Osteocyte (in vitro differentiated cells): ENCODE data around the gene QSOX1. TPM values are rescaled to one million over a fixed set of nuclear protein-coding genes. Genes with fewer than 3 reads are reported as not detected.

Source experiments
- DNase-seq: peaks from one replicate; pipeline ENCODE4 v3.0.0; 2021; ENCODE audit warnings: mixed read lengths; ENCODE audit not compliant: unreplicated experiment; ENCODE audit errors: extremely low spot score
- H3K27ac Mint-ChIP-seq: one replicate; pipeline ENCODE4 v1.8.0; 2021; ENCODE audit warnings: mild to moderate bottlenecking, mixed read lengths; ENCODE audit not compliant: unreplicated experiment
- H3K27me3 Mint-ChIP-seq: one replicate; pipeline ENCODE4 v1.8.0; 2021; ENCODE audit warnings: mixed read lengths; ENCODE audit not compliant: unreplicated experiment
- H3K36me3 Mint-ChIP-seq: one replicate; pipeline ENCODE4 v1.8.0; 2021; ENCODE audit warnings: mixed read lengths; ENCODE audit not compliant: unreplicated experiment
- H3K4me1 Mint-ChIP-seq: one replicate; pipeline ENCODE4 v1.8.0; 2021; ENCODE audit warnings: mixed read lengths; ENCODE audit not compliant: unreplicated experiment
- H3K4me3 Mint-ChIP-seq: one replicate; pipeline ENCODE4 v1.8.0; 2021; ENCODE audit warnings: mild to moderate bottlenecking, moderate library complexity, mixed read lengths; ENCODE audit not compliant: unreplicated experiment
- H3K9me3 Mint-ChIP-seq: one replicate; pipeline ENCODE4 v1.8.0; 2021; ENCODE audit warnings: mixed read lengths; ENCODE audit not compliant: unreplicated experiment
- CTCF ChIP-seq: fragments of 200-600 bp; sonication (generic); IDR thresholded peaks from 2 replicates; pipeline ENCODE4 v1.5.0; 2021; ENCODE audit warnings: antibody characterized with exemption, mild to moderate bottlenecking, moderate library complexity
- total RNA-seq: library from RNA; stranded (reverse); gene quantifications from 2 replicates; pipeline ENCODE4 v1.2.1, GENCODE V29; 2021

The QSOX1 gene
- total RNA-seq, 1 donor from 2014 or later = 152 TPM

DNA sequence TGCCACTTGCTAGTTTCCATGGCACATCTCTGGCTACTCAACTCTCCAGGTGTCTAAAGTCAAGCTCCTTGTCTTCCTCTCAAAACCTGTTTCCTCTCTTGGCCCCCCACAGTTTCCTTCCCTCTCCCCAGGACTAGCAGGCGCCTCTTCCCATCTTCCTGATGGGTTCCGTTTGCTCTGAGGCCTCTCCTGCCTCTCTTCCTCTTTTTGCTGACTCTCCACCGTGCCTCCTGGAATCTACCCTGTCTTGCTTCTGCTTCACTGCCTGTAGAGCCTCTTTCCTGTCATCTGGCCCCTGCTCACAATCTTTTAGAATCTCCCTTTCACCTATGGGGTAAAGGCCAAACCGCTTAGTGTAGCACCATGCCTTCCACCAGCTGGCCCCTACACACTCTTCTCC lies 53.6 kb downstream of the QSOX1 start:
- Mint-ChIP-seq H3K4me1 (no peaks in the 10 kb centered on the region), H3K27me3 (peaks cover 2% of the 10 kb centered on the region), H3K9me3 (no peaks in the 10 kb centered on the region), H3K4me3 (no peak overlapping the region), H3K27ac (no peak overlapping the region), H3K36me3 (no peaks in the 10 kb centered on the region)
- DNase-seq = no peak
- no peak for TF ChIP-seq CTCF

DNA sequence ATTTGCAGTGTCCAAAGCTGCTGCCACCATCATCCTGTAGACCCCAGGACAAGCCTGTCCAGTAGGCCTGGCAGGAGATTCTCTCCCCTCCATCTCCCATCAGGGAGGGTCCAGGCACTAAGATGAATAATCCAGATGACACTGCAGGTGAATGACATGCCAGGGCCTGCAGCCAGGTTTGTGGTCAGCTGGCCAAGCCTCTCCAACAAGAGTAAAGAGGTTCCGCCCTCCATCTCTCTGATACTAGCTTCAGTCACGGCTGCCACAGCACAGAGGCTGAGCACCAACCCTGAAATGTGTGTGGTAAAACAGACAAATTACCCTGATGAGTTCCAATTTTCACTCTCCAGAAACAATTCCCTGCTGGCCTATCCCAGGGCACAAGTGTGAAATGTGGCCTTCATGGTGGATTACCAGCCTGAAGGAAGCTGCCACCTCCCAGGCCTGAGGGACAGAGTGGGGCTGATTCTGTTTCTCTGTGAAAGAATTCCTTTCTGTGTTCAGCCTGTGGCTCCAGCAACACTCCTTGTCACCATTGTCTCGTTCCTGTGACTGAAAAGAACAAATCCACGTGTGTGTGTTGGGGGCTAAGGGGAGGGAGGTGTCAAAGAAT lies 55.4 kb downstream of the QSOX1 start:
- H3K27ac Mint-ChIP-seq = no peak overlapping the region
- no peaks in the 10 kb centered on the region for H3K9me3 Mint-ChIP-seq
- no peak overlapping the region for H3K4me3 Mint-ChIP-seq
- peaks cover 2% of the 10 kb centered on the region for H3K27me3 Mint-ChIP-seq
- no peak for DNase-seq
- TF ChIP-seq CTCF = no peak
- no peaks in the 10 kb centered on the region for H3K36me3 Mint-ChIP-seq
- no peaks in the 10 kb centered on the region for H3K4me1 Mint-ChIP-seq

- DNase-seq = no peak
- TF ChIP-seq CTCF = no peak
- Mint-ChIP-seq H3K9me3 (no peaks in the 10 kb centered on the region), H3K4me1 (no peaks in the 10 kb centered on the region), H3K4me3 (no peak overlapping the region), H3K27me3 (peaks cover 2% of the 10 kb centered on the region), H3K27ac (no peak overlapping the region), H3K36me3 (no peaks in the 10 kb centered on the region)
Measured at GRCh38 chr1:180211156-180211859, 56.6 kb downstream of the QSOX1 start.

DNA sequence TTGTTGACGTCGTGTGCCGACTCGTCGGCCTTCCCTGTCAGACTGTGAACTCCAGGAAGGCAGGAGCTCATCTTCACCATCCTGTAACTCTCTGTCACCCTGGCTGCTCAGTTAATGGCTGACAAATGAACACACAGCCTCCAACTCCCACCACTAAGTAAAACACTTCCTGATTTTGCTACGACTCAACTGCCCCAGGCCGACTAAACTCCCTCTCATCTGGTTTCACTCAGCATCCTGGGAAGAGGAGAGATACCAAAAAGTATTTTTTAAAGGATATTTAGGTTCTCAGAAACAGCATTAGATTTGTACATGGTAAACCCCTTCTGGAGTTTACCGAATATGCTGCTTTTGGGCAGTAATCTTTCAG lies 57.2 kb downstream of the QSOX1 start:
- no peak for DNase-seq
- no peak for TF ChIP-seq CTCF
- Mint-ChIP-seq H3K27ac (no peak overlapping the region), H3K4me3 (no peak overlapping the region), H3K9me3 (no peaks in the 10 kb centered on the region), H3K36me3 (no peaks in the 10 kb centered on the region), H3K4me1 (no peaks in the 10 kb centered on the region), H3K27me3 (peaks cover 2% of the 10 kb centered on the region)

DNA sequence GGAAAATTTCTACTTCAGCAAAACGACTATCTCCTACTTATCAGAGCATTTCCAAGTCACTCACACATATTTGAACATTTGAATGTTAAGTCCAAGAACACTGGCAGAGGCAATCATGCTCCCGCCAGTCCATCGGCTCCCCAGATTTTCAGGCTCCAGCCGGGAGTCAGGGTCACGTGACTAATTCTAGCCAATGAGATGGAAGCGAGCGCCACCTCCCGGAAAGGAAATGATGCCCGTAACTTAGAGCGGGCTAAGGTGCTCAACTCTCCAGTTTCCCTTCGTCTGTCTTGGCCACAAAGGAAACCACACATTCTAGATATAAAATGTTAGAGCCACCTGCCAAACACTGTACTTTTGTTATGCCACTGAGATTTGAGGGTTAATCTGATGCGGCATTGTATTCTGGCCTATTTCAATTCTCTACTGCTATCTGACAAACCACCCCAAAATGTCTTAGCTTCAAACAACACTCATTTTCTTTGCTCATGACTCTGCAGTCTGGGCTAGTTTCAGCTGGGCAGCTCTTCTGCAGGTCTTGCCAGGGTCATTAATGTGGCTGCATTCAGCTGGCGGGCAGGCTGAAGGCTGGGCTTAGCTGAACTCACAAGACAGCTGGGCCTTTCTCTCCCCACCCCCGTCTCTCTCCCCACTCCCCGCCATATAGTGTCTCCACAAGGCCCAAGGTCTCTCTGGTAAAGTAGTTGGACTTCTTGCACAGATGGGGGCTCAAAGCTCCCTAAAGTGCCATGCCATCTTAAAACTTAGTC lies 58.9 kb downstream of the QSOX1 start:
- Mint-ChIP-seq H3K36me3 (no peaks in the 10 kb centered on the region), H3K4me1 (no peaks in the 10 kb centered on the region), H3K9me3 (no peaks in the 10 kb centered on the region), H3K27ac (no peak overlapping the region), H3K4me3 (no peak overlapping the region), H3K27me3 (no peaks in the 10 kb centered on the region)
- TF ChIP-seq CTCF = no peak
- no peak for DNase-seq
